Hematopoietic multipotent progenitor cell treated with erythropoietin and hydrocortisone succinate and interleukin-3 and kit ligand, for 15 days (in vitro differentiated cells): ENCODE data around the gene KDELR3.
"Not testable (repeated sequence)": the region's sequence is repeated elsewhere in the genome, so short reads cannot be mapped to it uniquely, and the experiment has no call there.

Experiments used
- DNase-seq: peaks from one replicate; pipeline ENCODE4 v3.0.0-alpha.2; 2015; ENCODE audit warnings: low spot score

Gene KDELR3

GRCh38 chr22:38456841-38457699, 10.8 kb upstream of the KDELR3 start:
- no peak for DNase-seq

GRCh38 chr22:38460426-38460840, 7.5 kb upstream of the KDELR3 start:
- DNase-seq = no peak

DNA sequence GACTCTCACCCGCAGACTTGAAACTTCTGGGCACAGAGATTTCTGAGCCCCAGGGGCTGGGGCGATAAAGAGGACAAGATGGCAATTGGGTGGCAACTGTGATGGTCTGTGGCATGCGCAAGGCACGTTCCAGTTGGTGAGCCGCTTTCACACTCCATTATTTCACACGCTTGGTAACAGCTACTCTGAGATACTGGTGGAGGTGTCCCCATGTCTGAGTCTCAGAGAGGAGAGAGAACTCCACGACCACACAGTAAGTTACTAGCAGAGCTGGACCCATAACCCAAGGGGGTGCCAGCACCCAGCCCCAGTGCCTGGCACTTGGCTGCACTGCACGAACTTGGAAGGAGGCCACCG, 6.9 kb upstream of the KDELR3 start:
- DNase-seq = no peak

GRCh38 chr22:38461414-38462081, 6.3 kb upstream of the KDELR3 start:
- DNase-seq = no peak

- no peak for DNase-seq
Measured at GRCh38 chr22:38462960-38463784, 4.7 kb upstream of the KDELR3 start.

GRCh38 chr22:38464992-38465672, 2.8 kb upstream of the KDELR3 start:
- no peak for DNase-seq

DNA sequence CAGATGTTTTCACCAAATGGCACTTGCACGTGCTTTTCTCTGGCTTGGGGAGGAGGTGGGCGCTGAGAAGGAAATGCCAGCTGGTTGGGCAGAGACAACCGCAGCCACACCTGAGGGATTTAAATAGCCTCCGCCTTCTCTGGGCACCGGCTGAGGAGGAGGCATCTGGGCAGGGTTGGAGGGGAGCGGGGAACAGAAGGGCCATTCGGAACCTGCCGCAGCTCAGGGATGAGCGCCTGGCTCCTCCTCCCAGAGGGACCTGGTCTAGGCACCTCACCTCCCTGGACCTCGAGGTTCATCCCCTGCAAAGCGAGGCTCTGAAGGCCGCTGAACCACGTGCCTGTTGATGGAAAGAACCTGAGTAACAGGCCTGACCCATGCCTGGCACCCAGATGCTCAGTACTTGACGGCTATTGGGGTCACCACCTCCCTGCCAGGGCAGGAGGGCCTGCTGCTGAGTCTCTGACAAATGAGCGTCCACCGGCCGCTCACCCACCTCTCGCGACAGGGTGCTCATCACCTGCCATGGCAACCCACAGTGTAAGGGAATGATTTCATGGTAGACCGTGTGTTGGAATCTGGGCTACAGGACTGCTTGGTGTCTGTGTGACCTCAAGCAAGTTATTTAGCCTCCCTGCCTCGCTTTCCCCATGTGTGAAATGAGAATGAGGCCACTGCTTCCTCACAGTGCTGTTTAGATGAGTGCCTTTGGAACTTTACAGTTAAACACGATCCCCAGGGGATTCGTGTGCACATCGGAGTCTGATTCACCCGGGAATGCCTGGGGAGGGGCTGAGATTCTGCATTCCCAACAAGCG, 2.0 kb upstream of the KDELR3 start:
- no peak for DNase-seq

DNA sequence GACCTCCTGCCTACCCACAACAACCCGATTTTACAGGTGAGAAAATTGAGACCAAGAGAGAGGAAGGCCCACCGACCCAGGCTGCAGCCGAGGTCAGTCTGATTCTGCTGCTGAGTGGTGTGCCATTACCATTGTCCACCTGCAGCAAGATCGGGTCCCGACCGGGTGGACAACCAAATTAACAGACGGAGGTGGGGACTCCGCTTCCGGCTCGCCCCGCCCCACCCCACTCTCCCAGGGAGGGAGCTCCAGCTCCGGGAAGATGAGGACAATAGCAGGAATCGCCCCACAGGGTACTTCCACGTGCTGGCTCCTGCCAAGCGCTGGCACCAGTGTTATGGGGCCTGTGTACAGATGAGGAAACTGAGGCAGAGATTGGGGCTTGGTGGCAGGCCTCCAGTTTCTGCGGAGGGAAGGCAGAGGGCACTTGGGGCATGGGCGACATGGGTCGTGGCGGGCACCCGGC, 425 bp upstream of the KDELR3 start:
- DNase-seq = no peak

GRCh38 chr22:38468443-38469305, 778 bp downstream of the KDELR3 start:
- DNase-seq = no peak

DNA sequence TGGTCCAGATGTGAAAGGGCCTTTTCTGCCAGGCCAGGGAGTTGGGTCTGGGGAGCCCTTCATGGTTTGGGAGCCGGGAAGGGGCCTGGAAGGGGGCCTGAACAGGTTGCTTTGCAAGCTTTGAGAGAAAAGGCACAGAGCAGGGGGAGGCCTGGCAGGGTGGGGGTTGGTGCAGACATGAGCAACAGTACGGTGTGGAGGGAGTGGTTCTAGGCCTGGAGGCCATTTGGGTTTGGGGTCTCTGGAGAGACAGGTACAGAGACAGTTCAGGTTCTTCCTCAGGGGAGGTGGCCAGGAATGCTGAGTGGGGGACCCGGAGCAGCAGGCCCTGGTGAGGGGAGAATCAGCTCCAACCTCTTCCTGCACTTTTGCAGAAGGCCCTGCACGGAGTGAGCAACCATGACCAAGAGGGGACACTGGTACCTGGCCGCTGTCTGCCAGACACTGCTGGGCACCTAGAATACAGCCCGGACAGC, 1.4 kb downstream of the KDELR3 start:
- no peak for DNase-seq

- not testable (repeated sequence) for DNase-seq
Measured at GRCh38 chr22:38470179-38470578, 2.3 kb downstream of the KDELR3 start.

DNA sequence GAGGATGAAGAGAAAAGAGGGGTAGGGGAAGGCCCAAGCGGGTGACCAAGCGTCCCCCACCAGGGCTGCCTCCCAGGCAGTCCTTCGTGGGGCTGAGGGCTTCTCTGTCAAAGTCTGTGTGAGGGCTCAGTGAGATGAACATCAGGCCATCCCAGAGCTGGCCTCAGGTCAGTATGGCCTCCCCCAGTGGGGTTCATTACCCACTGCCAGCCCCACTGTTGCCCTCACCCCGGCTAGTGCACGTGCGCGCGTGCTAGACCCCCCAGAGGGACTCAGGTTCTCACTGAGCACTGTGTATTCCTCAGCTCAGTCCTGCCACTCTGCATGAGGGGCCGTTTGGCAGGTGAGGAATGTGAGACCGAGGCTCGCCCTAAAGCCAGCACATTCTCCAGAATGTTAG, 3.3 kb downstream of the KDELR3 start:
- DNase-seq = no peak

GRCh38 chr22:38474003-38474607, 6.2 kb downstream of the KDELR3 start:
- no peak for DNase-seq

DNA sequence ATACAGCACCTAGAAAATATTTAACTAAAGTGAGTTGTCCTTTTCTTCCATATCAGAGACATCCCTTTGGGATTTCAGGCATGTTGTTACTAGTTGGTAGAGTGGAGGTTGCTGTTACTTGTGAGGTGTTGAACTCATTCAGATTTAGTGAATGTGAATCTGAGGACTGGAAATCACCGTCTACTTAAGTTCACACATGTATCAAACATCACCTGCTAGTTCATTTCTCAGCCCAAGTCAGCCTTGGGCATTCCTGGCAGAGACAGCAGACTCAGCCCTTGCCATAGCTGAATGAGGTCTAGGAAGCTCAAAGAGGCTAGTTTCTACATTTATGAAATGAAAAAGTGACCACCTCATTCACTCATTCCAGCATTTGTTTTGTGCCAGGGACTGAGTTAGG, 9.7 kb downstream of the KDELR3 start:
- no peak for DNase-seq

DNA sequence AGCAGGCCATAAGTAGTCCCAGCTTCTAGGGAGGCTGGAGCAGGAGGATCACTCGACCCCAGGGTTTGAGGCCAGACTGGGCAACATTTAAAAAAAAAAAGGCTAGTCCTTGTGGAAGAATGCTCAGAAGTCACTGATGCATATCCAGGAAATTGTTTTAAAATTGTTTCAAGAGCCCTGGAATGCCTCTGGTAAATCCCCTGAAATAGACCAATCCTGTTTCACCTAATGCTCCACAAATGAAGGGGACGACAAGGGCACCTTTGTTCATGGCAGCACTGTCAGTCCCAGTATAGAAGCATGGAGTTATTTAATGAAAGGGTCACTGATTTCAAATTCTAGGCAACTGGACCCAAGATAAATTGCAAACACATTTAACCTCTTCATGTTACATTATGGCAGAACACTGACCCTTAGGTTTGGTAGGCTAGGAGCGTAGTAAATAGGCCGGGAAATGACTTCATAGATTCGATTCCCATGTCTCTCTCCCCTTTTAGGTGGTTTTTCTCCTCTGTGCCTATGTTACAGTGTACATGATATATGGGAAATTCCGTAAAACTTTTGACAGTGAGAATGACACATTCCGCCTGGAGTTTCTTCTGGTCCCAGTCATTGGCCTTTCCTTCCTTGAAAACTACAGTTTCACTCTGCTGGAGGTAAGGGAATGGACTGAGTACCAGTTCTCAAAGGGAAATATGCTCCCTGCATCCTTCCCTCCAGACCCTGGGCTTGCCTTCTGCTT, 11.4 kb downstream of the KDELR3 start:
- no peak for DNase-seq

GRCh38 chr22:38481162-38481870, 13.4 kb downstream of the KDELR3 start:
- DNase-seq = no peak

DNA sequence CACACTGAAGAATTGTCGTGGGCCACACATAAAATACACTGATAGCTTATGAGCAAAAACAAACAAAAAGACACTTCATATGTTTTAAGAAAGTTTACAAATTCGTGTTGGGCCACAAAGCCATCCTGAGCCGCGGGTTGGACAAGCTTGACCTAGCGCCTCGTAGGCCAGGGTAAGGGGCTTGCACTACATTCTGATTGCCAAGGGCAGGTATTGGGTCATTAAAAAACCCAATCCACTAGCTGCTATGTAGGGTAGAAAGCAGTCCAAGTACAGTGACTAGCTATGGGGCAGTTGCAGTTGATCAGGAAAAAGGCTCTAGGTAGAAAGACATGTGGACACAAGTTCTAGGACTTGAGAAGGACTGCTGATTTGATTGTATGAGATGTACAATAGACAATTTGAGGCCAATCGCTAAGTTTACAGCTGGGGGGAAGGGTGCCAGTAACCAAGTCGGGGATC, 14.0 kb downstream of the KDELR3 start:
- no peak for DNase-seq

DNA sequence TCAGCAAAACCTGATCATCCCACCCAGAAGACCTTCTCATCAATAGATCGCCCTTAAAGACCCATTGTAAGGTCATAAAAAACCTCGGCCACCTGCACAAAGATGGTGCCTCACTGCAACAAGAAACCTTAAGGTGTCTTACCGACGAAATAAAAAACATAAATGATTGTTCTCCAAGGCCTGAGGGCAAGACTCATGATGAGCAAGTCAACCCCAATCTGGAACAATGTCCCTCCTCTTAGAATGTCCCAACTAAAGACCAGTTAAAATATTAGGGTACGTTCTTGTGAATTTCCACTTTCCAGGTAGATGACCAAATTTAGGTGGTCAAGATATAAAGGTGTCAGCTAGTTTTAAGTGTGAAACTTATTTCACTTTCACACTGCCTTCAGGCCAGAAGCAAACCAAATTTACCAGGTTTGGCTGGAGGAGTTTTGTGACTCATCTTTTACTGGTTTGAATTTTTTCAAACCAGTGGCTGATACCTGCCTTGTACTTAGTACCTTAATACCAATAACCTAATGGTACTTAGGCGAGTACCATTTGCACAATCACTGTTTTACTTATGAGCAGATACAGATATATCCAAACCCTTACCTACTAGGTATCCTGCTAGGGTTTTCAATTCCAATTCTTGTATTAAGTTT, 14.9 kb downstream of the KDELR3 start:
- no peak for DNase-seq
